Measurements from ENCODE around the gene LRRC45.

LRRC45 gene

DNA sequence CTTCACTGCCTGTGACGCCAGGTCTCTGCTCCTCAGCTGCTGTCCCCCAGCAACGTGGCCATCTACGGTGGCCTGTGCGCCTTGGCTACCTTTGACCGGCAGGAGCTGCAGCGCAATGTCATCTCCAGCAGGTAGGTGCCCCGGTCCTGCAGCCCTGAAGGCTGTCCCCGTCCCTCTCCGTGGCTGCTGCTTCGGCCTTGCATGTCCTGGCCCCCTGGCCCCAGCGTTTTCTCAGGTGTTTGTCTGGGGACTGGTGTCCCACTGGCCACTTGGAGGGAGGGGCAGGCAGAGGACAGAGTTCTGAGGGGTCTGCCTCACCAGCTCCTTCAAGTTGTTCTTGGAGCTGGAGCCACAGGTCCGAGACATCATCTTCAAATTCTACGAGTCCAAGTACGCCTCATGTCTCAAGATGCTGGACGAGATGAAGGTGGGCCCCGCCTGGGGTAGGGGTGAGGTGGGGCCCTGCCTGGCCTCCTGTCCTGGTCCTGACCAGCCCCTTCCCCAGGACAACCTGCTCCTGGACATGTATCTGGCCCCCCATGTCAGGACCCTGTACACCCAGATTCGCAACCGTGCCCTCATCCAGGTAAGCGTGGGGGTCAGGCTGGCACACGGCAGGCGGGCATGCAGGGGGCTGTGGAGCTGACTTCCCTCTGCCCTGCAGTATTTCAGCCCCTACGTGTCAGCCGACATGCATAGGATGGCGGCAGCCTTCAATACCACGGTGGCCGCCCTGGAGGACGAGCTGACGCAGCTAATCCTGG, 33.0 kb downstream of the LRRC45 start:
- Histone ChIP-seq H3K4me1 (peaks cover 6 to 26% (median 19%) of the 10 kb centered on the region in 4 donors), H3K9me3 (no peaks in the 10 kb centered on the region), H3K36me3 (peaks cover 37 to 81% (median 68%) of the 10 kb centered on the region in 3 donors), H3K27me3 (no peaks in the 10 kb centered on the region), H3K4me3 (no peak overlapping the region), H3K27ac (no peak overlapping the region)
- no peak for DNase-seq
- intact Hi-C loops (cut with DNase I; ENCODE audit: low total_unique reads): no loop called here
- TF ChIP-seq, protein P1, sequence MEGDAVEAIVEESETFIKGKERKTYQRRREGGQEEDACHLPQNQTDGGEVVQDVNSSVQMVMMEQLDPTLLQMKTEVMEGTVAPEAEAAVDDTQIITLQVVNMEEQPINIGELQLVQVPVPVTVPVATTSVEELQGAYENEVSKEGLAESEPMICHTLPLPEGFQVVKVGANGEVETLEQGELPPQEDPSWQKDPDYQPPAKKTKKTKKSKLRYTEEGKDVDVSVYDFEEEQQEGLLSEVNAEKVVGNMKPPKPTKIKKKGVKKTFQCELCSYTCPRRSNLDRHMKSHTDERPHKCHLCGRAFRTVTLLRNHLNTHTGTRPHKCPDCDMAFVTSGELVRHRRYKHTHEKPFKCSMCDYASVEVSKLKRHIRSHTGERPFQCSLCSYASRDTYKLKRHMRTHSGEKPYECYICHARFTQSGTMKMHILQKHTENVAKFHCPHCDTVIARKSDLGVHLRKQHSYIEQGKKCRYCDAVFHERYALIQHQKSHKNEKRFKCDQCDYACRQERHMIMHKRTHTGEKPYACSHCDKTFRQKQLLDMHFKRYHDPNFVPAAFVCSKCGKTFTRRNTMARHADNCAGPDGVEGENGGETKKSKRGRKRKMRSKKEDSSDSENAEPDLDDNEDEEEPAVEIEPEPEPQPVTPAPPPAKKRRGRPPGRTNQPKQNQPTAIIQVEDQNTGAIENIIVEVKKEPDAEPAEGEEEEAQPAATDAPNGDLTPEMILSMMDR (IDR thresholded peaks at IDR 0.05): no peak

DNA sequence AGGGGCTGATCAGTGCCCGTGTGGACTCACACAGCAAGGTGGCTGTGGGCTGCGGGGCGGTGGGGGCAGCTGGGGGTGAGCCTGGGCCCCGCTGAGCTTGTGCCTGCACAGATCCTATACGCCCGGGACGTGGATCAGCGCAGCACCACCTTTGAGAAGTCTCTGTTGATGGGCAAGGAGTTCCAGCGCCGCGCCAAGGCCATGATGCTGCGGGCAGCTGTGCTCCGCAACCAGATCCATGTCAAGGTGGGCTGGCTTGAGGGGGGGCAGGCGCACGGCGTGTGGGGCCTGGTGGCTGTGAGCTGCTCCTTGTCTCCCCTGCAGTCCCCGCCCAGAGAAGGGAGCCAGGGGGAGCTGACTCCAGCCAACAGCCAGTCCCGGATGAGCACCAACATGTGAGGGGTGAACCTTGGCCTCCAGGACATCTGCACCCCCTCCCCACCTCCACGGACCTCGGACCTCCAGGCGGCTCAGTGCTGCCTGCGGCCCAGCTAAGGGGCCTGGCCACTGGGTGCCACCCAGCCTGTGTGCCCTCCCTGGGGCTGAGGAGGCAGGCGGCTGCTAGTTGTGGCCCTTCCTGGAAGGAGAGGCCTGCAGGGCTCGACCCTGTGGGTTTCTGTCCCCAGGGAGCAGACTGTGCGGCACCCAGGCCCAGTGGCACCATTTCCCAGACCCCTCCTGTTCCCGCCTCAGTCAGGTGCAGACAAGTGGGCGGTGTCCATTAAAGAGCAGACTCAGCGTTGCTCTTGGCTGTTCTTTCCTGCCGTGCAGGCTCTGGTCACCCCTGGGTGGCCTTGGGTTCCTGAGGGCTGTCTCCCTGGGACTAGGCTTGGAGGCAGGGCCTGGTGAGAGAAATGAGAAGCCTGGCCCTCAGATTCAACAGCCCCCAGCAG, 33.9 kb downstream of the LRRC45 start:
- no peak overlapping the region for H3K27ac ChIP-seq
- intact Hi-C loops (cut with DNase I; ENCODE audit: low total_unique reads): no loop called here
- TF ChIP-seq, protein P1 (IDR thresholded peaks at IDR 0.05): no peak
- H3K9me3 ChIP-seq: no peaks in the 10 kb centered on the region
- peaks cover 39 to 89% (median 77%) of the 10 kb centered on the region in 3 donors for H3K36me3 ChIP-seq
- H3K4me1 ChIP-seq: peaks cover 6 to 26% (median 18%) of the 10 kb centered on the region in 4 donors
- no peaks in the 10 kb centered on the region for H3K27me3 ChIP-seq
- no peak overlapping the region for H3K4me3 ChIP-seq
- no peak for DNase-seq

DNA sequence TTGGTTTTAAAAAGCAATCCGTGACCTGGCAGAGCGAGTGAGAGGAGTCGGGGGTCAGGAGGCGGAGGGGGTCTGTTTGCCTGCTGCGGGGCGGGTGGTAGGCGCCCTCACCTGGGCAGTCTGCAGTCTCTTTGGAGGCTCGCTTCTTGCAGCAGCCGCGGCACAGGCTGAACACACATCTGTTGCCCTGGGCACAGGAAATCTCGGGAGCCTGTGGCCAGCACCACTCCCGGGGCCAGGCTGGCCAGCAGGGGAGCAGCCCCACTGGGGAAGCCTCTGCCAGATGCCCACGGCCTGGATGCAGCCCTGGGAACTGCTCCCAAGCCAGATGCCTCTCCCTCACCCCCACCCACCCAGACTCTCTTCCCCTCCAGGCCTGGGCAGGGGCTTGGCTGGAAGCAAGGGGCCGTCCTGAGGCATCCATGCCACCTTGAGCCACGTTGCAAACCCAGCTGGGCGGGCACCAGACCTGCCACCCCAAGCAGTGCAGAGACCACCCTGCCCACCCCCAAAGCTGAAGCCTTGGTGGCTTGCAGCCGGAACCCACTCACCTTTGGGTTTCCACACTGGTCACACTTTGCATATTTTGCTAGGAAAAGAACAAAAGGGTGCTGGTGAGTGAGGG, 35.2 kb downstream of the LRRC45 start:
- intact Hi-C loops (cut with DNase I; ENCODE audit: low total_unique reads): no loop called here
- DNase-seq: no peak
- H3K27ac ChIP-seq: no peak overlapping the region
- peaks cover 45 to 100% (median 86%) of the 10 kb centered on the region in 3 donors for H3K36me3 ChIP-seq
- TF ChIP-seq, protein P1 (IDR thresholded peaks at IDR 0.05): no peak
- H3K4me3 ChIP-seq: no peak overlapping the region
- no peaks in the 10 kb centered on the region for H3K9me3 ChIP-seq
- H3K4me1 ChIP-seq: peaks cover 0 to 13% (median 7%) of the 10 kb centered on the region in 4 donors
- no peaks in the 10 kb centered on the region for H3K27me3 ChIP-seq

DNA sequence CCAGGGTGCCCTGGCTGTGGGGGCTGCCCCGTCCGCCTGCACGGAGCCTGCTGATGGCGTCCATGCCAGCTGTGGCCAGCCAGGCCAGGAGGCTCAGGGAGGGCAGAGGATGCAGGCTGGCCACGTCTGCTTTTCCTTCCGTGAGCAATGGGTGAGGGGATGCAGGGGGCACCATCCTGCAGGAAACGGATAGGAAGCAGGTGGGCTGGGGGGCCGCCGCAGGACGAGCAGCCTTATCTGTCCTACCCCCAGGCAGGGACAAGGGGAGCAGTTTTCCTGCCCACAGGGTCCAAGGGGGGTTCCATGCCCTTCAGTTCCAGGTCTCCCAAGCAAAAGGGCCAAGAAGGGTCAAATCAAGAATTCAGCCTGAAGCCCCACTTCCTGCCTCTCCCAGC, 35.7 kb downstream of the LRRC45 start:
- Histone ChIP-seq H3K27ac (no peak overlapping the region), H3K36me3 (peaks cover 45 to 100% (median 91%) of the 10 kb centered on the region in 3 donors), H3K4me3 (no peak overlapping the region), H3K4me1 (peaks cover 0 to 13% (median 6%) of the 10 kb centered on the region in 4 donors), H3K9me3 (no peaks in the 10 kb centered on the region), H3K27me3 (no peaks in the 10 kb centered on the region)
- DNase-seq: no peak
- intact Hi-C loops (cut with DNase I; ENCODE audit: low total_unique reads): no loop called here
- TF ChIP-seq, protein P1 (IDR thresholded peaks at IDR 0.05): no peak

DNA sequence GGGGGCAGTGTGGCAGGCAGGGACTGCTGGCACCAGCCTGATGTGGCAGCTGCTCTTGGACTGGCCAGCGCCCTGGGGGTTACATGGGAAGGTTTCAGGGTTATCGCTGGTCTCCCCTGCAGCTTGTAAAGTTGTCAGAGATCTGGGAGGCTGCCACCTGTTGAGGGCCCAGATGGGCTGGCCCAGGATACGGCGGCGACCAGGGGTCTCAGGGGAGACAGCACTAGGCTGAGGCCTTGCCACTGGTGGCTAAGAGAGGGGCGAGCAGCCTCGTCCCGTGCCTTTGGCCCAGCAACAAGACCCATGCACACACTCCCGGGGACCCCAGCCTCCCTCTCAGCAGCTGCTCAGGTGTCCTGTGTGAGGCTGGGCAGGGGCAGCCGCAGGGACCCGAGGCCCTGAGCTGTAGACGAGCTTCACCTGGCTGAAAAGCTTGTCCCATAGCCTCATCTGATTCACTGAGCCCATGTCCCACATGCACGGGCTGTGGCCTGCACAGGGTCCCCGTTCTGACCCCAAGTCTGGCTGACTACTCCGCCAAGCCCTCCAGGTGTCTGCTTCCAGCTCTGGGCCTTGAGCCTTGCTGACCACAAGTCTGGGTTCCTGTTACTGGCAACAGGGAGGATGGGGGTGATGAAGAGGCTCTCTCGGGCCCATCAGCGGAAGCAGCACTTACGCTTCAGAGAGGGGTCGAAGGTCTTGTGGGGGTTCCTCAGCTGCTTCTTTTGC, 36.3 kb downstream of the LRRC45 start:
- no peak for DNase-seq
- Histone ChIP-seq H3K36me3 (peaks cover 39 to 97% (median 90%) of the 10 kb centered on the region in 3 donors), H3K27me3 (no peaks in the 10 kb centered on the region), H3K4me1 (peaks cover 0 to 14% (median 8%) of the 10 kb centered on the region in 4 donors), H3K9me3 (no peaks in the 10 kb centered on the region), H3K27ac (no peak overlapping the region), H3K4me3 (no peak overlapping the region)
- TF ChIP-seq, protein P1 (IDR thresholded peaks at IDR 0.05): no peak
- intact Hi-C loops (cut with DNase I; ENCODE audit: low total_unique reads): no loop called here
